OCI-LY7 (cell line): ENCODE data around the gene ETV5. TPM values are rescaled to one million over a fixed set of nuclear protein-coding genes. Genes with fewer than 3 reads are reported as not detected.
"Not testable (repeated sequence)": the region's sequence is repeated elsewhere in the genome, so short reads cannot be mapped to it uniquely, and the experiment has no call there.

ENCODE experiments used
- BruUV-seq: library from RNA; stranded (reverse); fragments of 400-500 nt; replicated peaks from 2 replicates; lab custom pipeline; 2021; lab: Mats Ljungman, UMichigan
- CTCF ChIA-PET: fragments of 300-600 bp; sonication (Branson Sonifier 250); formaldehyde crosslinking; loops from one replicate; lab custom pipeline; 2022; ENCODE audit warnings: antibody characterized with exemption; ENCODE audit not compliant: unreplicated experiment; lab: Charles Lee
- POLR2A ChIA-PET: fragments of 300-600 bp; sonication (Branson Sonifier 250); formaldehyde crosslinking; loops from one replicate; lab custom pipeline; 2022; ENCODE audit warnings: antibody characterized with exemption; lab: Charles Lee
- DNase-seq: peaks from one replicate; pipeline ENCODE4 v3.0.0-alpha.2; 2015; ENCODE audit warnings: low spot score
- H2AFZ ChIP-seq: fragments of 200-600 bp; sonication (generic), shearing (Covaris generic); 2 replicates; pipeline ENCODE4 v1.6.1; 2014; ENCODE audit warnings: mild to moderate bottlenecking, antibody characterized with exemption, low read length, moderate library complexity
- H3K27ac ChIP-seq: fragments of 200-600 bp; sonication (generic); 2 replicates; pipeline ENCODE4 v1.5.1; 2014; ENCODE audit warnings: mixed run types, low read depth, mild to moderate bottlenecking, moderate library complexity, low read length, inconsistent platforms; ENCODE audit not compliant: poor library complexity, severe bottlenecking
- H3K36me3 ChIP-seq: fragments of 200-600 bp; sonication (generic); 2 replicates; pipeline ENCODE4 v1.6.1; 2014; ENCODE audit warnings: mild to moderate bottlenecking, antibody characterized with exemption, low read length, moderate library complexity, mixed read lengths; ENCODE audit not compliant: insufficient read depth
- H3K4me1 ChIP-seq: fragments of 200-600 bp; sonication (generic); 2 replicates; pipeline ENCODE4 v1.5.1; 2014; ENCODE audit warnings: mild to moderate bottlenecking, low read length; ENCODE audit not compliant: insufficient read depth, poor library complexity, severe bottlenecking
- H3K4me2 ChIP-seq: fragments of 200-600 bp; sonication (generic); 2 replicates; pipeline ENCODE4 v1.6.1; 2014; ENCODE audit warnings: mild to moderate bottlenecking, low read length
- H3K4me3 ChIP-seq: fragments of 200-600 bp; sonication (generic); 2 replicates; pipeline ENCODE4 v1.5.1; 2014; ENCODE audit warnings: mild to moderate bottlenecking, low read depth, low read length; ENCODE audit not compliant: poor library complexity, severe bottlenecking
- H3K79me2 ChIP-seq: fragments of 200-600 bp; sonication (generic); 2 replicates; pipeline ENCODE4 v1.6.1; 2016; ENCODE audit warnings: low read depth, mild to moderate bottlenecking, low read length, moderate library complexity, mixed read lengths; ENCODE audit not compliant: insufficient read depth
- H3K9me2 ChIP-seq: fragments of 200-600 bp; sonication (generic); 2 replicates; pipeline ENCODE4 v1.6.1; 2016; ENCODE audit warnings: mild to moderate bottlenecking, low read length, mixed read lengths; ENCODE audit not compliant: insufficient read depth
- H3K9me3 ChIP-seq: fragments of 200-600 bp; sonication (generic); 2 replicates; pipeline ENCODE4 v1.6.1; 2014; ENCODE audit warnings: mild to moderate bottlenecking, mixed run types, low read length, mixed read lengths
- H4K20me1 ChIP-seq: fragments of 200-600 bp; sonication (generic); 2 replicates; pipeline ENCODE4 v1.6.1; 2014; ENCODE audit warnings: mild to moderate bottlenecking, antibody characterized with exemption, low read length, moderate library complexity, mixed read lengths; ENCODE audit not compliant: insufficient read depth
- EZH2phosphoT487 ChIP-seq: fragments of 200-600 bp; sonication (generic); IDR thresholded peaks from 2 replicates; pipeline ENCODE4 v1.6.1; 2018; ENCODE audit warnings: low read depth, borderline replicate concordance, mild to moderate bottlenecking, mixed run types, antibody characterized with exemption, low read length, moderate library complexity, mixed read lengths
- intact Hi-C: fragments of 100-400 bp; cut with micrococcal nuclease; formaldehyde crosslinking; loops from one replicate; pipeline ENCODE4 v1.10.0; 2022; ENCODE audit not compliant: unreplicated experiment
- total RNA-seq, 2 experiments: library from RNA; depleted of rRNA in 1 of 2; stranded (reverse); fragments of >200 nt in 1 of 2; shearing (Covaris generic) in 1 of 2; gene quantifications; 2 replicates each; pipeline ENCODE4 v1.2.3, GENCODE V29; 2014 to 2022
- TF ChIP-seq, protein P1 (sequence below): fragments of 200-600 bp; sonication (generic); conservative IDR thresholded peaks from 2 replicates; pipeline ENCODE4 v1.5.1; 2014; ENCODE audit warnings: mild to moderate bottlenecking, antibody characterized with exemption, low read length, moderate library complexity, mixed read lengths

The ETV5 gene
- total RNA-seq, 2 experiments from 2014 or later, result 0.85 to 1.1 TPM

DNA sequence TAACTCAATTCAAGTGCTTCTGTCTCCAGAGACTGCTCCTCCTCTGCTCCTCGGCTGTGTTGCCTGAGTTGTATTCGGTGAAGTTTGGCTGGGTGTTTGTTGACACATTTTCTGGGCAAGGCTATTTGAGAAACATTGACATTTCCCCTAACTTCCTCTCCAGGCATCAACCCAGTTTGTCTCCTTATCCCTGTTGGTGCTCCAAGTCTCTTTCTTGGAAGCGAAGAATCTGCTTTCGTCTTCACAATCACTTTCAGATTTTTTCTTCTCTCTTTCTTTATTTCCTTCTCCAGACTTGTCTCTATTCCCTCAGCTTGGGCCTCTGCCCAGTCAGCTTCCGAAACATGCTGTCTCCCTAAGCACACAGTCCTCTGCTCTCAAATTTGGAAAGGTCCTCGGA is 84.7 kb downstream of the ETV5 start:
- Histone ChIP-seq H4K20me1 (no peaks in the 10 kb centered on the region), H3K79me2 (no peaks in the 10 kb centered on the region), H3K9me3 (no peaks in the 10 kb centered on the region), H2AFZ (no peak overlapping the region), H3K4me3 (no peak overlapping the region), H3K36me3 (no peaks in the 10 kb centered on the region), H3K4me1 (no peaks in the 10 kb centered on the region), H3K9me2 (no peaks in the 10 kb centered on the region), H3K27ac (no peak overlapping the region), H3K4me2 (no peak overlapping the region)
- BruUV-seq, result no TSS peak
- no peak for TF ChIP-seq EZH2phosphoT487
- TF ChIP-seq, protein P1, sequence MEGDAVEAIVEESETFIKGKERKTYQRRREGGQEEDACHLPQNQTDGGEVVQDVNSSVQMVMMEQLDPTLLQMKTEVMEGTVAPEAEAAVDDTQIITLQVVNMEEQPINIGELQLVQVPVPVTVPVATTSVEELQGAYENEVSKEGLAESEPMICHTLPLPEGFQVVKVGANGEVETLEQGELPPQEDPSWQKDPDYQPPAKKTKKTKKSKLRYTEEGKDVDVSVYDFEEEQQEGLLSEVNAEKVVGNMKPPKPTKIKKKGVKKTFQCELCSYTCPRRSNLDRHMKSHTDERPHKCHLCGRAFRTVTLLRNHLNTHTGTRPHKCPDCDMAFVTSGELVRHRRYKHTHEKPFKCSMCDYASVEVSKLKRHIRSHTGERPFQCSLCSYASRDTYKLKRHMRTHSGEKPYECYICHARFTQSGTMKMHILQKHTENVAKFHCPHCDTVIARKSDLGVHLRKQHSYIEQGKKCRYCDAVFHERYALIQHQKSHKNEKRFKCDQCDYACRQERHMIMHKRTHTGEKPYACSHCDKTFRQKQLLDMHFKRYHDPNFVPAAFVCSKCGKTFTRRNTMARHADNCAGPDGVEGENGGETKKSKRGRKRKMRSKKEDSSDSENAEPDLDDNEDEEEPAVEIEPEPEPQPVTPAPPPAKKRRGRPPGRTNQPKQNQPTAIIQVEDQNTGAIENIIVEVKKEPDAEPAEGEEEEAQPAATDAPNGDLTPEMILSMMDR, result no peak
- intact Hi-C loops, result no loop called here
- DNase-seq, result no peak
- ChIA-PET POLR2A (interaction anchor here (0.5 kb wide), 1 partner anchor 155 kb away, joined by 3 read pairs; no protein-coding TSS in a partner anchor), CTCF (no interaction called here)

DNA sequence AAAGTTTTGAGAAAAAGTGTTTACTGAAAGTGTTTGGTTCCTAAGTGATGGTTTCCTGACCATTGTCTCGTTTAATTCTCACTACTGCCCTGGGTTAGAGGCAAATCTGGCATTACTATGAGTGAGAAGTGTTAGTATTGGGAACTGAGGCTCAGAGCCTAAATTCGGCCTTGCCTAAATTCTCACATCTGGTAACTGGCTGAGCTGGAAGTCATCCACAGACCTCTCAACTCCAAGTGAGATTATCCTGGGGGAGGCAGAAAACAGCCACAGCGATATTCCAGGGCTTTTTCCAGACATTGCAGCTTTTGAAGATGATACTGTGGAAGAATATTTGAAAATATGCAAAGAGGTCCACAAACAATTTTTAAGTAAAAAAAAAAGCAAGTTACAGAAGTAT is 86.0 kb downstream of the ETV5 start:
- H3K79me2 ChIP-seq, result no peaks in the 10 kb centered on the region
- CTCF ChIA-PET, result no interaction called here
- DNase-seq, result no peak
- POLR2A ChIA-PET, result no interaction called here
- H3K4me1 ChIP-seq, result no peaks in the 10 kb centered on the region
- no TSS peak for BruUV-seq
- H3K4me3 ChIP-seq, result no peak overlapping the region
- TF ChIP-seq, protein P1, result no peak
- TF ChIP-seq EZH2phosphoT487, result no peak
- no peaks in the 10 kb centered on the region for H3K9me3 ChIP-seq
- intact Hi-C loops, result no loop called here
- H3K4me2 ChIP-seq, result no peak overlapping the region
- H3K27ac ChIP-seq, result no peak overlapping the region
- no peaks in the 10 kb centered on the region for H4K20me1 ChIP-seq
- H2AFZ ChIP-seq, result no peak overlapping the region
- H3K36me3 ChIP-seq, result no peaks in the 10 kb centered on the region
- no peaks in the 10 kb centered on the region for H3K9me2 ChIP-seq

DNA sequence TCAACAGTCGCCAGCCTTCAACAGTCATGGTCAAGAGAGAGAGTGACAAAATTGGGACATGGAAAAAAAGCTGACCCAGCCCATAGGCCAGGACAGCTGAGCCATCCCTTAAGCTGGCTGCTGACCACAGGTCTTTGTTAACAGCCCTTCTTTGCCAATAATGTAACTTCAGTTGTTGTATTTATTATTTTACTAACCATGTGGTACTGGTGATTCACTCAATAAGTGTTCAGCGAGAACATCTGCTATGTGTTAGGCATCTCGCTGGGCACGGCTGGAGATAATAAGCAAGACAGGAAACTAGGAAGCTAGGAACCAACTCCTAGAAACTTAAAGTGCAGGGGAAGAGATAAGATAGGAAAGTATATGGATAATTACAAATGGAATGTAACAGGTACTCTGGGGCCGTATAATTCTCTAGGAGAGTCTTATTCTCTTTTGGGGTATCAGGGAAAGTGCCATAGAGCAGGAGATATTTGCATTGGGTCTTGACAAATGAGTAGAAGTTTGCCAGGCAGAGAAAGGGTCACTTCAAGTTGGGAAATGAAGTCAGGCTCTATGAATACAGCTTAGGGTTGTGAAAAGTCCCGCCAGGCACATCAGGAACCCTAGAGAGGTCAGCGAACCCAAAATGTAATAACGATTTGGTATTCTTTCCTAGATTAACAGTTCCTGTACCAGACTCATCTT is 87.1 kb downstream of the ETV5 start:
- BruUV-seq, result no TSS peak
- TF ChIP-seq, protein P1, result no peak
- TF ChIP-seq EZH2phosphoT487, result no peak
- ChIA-PET CTCF (no interaction called here), POLR2A (no interaction called here)
- Histone ChIP-seq H2AFZ (no peak overlapping the region), H3K9me2 (no peaks in the 10 kb centered on the region), H3K27ac (no peak overlapping the region), H3K4me3 (no peak overlapping the region), H4K20me1 (no peaks in the 10 kb centered on the region), H3K9me3 (no peaks in the 10 kb centered on the region), H3K4me1 (no peaks in the 10 kb centered on the region), H3K79me2 (no peaks in the 10 kb centered on the region), H3K4me2 (no peak overlapping the region), H3K36me3 (no peaks in the 10 kb centered on the region)
- intact Hi-C loops, result no loop called here
- no peak for DNase-seq

DNA sequence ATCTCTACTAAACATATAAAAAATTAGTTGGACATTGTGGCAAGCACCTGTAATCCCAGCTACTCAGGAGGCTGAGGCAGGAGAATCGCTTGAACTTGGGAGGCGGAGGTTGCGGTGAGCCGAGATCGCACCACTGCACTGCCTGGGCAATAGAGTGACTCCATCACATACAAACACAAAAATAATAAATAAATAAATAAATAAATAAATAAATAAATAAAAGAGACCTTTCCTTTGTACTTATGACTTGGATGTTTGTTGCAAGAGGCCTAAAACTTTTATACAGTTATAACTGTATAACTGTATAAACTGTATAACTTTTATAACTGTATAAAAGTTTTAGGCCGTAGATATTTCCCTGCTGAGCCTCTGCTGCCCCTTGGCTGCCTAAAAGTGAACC is 87.6 kb downstream of the ETV5 start:
- POLR2A ChIA-PET, H3K9me2 ChIP-seq, DNase-seq, CTCF ChIA-PET, H2AFZ ChIP-seq, intact Hi-C loops, H3K9me3 ChIP-seq, H3K79me2 ChIP-seq, H4K20me1 ChIP-seq, H3K36me3 ChIP-seq, BruUV-seq, H3K27ac ChIP-seq, H3K4me1 ChIP-seq, H3K4me3 ChIP-seq, H3K4me2 ChIP-seq: not testable (repeated sequence)
